ENCODE results near the gene TACC2.

Gene TACC2

DNA sequence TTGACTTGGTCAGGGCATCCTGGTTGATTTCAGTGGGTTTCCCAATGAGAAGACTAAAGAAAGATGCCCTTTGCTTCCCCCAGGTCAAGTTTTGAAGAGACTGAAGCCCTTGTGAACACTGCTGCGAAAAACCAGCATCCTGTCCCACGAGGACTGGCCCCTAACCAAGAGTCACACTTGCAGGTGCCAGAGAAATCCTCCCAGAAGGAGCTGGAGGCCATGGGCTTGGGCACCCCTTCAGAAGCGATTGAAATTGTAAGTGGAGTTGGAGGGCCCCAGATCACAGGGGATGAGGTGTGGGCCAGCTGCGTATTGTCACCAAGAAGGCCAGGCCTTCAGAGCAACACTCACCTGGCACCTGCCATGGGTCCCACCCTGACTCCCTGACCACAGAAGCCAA is 238.8 kb downstream of the TACC2 start:
- Histone ChIP-seq H3K36me3 (peaks cover 12% of the 10 kb centered on the region), H3K4me1 (peaks cover 5% of the 10 kb centered on the region), H3K4me3 (ENCODE audit: low read depth, low read length) (no peak overlapping the region), H3K27me3 (no peaks in the 10 kb centered on the region), H3K9me3 (no peaks in the 10 kb centered on the region)
- DNase-seq: no peak
- TF ChIP-seq, protein P1, sequence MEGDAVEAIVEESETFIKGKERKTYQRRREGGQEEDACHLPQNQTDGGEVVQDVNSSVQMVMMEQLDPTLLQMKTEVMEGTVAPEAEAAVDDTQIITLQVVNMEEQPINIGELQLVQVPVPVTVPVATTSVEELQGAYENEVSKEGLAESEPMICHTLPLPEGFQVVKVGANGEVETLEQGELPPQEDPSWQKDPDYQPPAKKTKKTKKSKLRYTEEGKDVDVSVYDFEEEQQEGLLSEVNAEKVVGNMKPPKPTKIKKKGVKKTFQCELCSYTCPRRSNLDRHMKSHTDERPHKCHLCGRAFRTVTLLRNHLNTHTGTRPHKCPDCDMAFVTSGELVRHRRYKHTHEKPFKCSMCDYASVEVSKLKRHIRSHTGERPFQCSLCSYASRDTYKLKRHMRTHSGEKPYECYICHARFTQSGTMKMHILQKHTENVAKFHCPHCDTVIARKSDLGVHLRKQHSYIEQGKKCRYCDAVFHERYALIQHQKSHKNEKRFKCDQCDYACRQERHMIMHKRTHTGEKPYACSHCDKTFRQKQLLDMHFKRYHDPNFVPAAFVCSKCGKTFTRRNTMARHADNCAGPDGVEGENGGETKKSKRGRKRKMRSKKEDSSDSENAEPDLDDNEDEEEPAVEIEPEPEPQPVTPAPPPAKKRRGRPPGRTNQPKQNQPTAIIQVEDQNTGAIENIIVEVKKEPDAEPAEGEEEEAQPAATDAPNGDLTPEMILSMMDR (IDR thresholded peaks at IDR 0.05; ENCODE audit: low read depth, low read length): no peak

DNA sequence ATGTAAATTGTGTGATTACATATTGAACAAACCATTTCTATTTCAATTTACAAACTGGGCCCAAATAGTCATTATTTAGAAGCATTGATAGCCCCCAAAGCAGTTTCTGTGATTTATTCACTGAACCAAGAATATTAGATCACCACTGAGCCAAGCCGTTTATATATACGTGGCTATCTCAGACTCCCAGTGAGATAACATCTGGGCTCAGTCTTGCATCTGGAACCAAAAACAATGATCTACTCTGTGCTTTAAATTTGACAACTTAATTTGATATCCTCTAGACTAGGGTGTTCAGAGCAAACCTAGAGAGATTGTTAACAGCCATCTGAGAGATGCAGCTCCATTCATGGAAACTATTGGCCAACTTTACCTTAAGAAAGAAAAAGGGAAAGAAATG is 240.7 kb downstream of the TACC2 start:
- TF ChIP-seq, protein P1 (IDR thresholded peaks at IDR 0.05; ENCODE audit: low read depth, low read length): no peak
- peaks cover 12% of the 10 kb centered on the region for H3K36me3 ChIP-seq

DNA sequence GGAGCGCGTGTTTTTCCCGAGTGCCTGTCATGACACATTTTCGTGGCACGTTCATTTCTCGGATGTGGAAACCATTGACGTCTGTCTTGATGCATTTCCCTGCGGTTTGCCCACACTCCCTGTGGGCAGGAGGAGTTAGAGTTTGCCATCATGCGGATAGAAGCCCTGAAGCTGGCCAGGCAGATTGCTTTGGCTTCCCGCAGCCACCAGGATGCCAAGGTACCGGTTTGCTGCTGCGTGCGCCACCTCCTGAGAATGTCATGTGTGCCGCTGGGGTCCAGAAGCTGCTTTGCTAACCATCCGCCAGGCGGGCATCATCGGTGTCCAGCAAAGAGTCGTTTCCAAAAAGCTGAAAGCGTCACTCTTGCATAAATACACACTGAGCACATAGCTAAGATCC is 241.3 kb downstream of the TACC2 start:
- TF ChIP-seq, protein P1 (IDR thresholded peaks at IDR 0.05; ENCODE audit: low read depth, low read length): no peak
- H3K4me1 ChIP-seq: peaks cover 25% of the 10 kb centered on the region
- H3K4me3 ChIP-seq (ENCODE audit: low read depth, low read length): no peak overlapping the region
- no peaks in the 10 kb centered on the region for H3K9me3 ChIP-seq
- H3K27me3 ChIP-seq: no peaks in the 10 kb centered on the region
- H3K36me3 ChIP-seq: peaks cover 12% of the 10 kb centered on the region
- DNase-seq: no peak

More for the DNA sequence above, 240.7 kb downstream of the TACC2 start:
- no peaks in the 10 kb centered on the region for H3K27me3 ChIP-seq
- DNase-seq: no peak
- no peak overlapping the region for H3K4me3 ChIP-seq (ENCODE audit: low read depth, low read length)
- H3K4me1 ChIP-seq: peaks cover 21% of the 10 kb centered on the region
- no peaks in the 10 kb centered on the region for H3K9me3 ChIP-seq

DNA sequence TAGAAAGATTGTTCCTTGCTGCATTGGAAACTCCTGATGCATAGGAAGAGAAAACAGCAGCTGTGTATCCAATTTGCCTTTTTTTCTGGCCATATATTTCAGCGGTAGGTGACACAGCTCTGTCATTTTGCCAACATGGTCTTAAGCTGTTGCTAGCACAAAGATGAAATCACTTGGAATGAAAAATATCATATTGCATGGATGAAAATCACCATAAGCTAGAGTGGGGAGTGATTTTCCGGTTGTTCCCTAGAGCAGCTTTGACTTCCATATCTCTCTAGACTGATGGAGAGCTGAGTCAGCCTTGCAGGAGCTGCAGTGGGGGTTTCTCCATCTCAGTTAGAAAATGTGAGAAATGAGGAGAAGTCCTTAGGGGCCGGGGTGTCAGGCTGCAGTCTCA is 243.8 kb downstream of the TACC2 start:
- Histone ChIP-seq H3K4me3 (ENCODE audit: low read depth, low read length) (no peak overlapping the region), H3K4me1 (peaks cover 36% of the 10 kb centered on the region), H3K36me3 (peaks cover 5% of the 10 kb centered on the region), H3K27me3 (no peaks in the 10 kb centered on the region), H3K9me3 (no peaks in the 10 kb centered on the region)
- DNase-seq: no peak
- TF ChIP-seq, protein P1 (IDR thresholded peaks at IDR 0.05; ENCODE audit: low read depth, low read length): no peak

DNA sequence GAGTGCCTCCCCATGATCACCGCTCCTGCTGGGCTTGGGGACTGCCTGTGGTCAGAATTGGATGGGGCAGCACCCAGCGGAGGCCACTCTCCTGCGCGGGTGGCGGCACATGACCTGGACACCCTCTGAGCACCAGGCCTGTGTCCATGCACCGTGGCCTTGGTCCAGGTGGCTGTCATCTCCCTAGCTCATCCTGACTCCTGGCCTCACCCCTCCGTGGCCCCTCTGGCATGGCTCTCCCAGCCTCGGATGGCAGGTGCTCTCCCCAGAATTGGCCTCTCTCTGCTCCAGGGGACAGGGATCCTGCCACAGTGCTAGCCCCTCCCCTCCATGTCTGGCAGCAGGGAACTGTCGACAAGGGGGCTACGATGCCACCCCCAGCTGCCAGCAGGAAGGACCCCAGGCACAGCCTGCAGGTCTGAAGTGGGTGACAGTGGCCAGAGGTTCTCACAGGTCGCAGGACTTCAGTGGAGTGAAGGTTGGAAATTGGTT is 244.9 kb downstream of the TACC2 start:
- no peaks in the 10 kb centered on the region for H3K27me3 ChIP-seq
- TF ChIP-seq, protein P1 (IDR thresholded peaks at IDR 0.05; ENCODE audit: low read depth, low read length): no peak
- peak; percentile 33 for DNase-seq
- peaks cover 40% of the 10 kb centered on the region for H3K4me1 ChIP-seq
- peaks cover 5% of the 10 kb centered on the region for H3K36me3 ChIP-seq
- H3K4me3 ChIP-seq (ENCODE audit: low read depth, low read length): no peak overlapping the region
- H3K9me3 ChIP-seq: no peaks in the 10 kb centered on the region

DNA sequence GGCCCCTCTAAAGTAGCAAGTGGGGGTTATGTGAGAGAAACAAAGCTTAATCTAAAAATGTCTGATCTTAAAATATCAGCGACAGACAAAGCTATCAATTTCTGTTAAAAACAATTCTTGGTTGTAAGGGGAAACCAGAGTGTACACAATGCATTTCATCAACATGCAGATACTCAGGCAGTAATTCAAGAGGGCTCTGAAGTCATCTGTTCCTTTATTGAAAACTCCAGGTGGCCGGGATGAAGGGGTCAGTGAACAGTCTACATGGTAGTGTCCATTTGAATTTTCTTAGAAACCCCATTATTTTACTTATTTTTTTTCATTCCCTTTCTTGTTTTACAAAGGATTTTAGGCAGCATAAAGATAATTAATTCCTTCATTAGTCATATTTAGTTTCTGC is 245.5 kb downstream of the TACC2 start:
- DNase-seq: no peak
- Histone ChIP-seq H3K4me1 (peaks cover 39% of the 10 kb centered on the region), H3K36me3 (peaks cover 5% of the 10 kb centered on the region), H3K9me3 (no peaks in the 10 kb centered on the region), H3K4me3 (ENCODE audit: low read depth, low read length) (no peak overlapping the region), H3K27me3 (no peaks in the 10 kb centered on the region)
- TF ChIP-seq, protein P1 (IDR thresholded peaks at IDR 0.05; ENCODE audit: low read depth, low read length): no peak

All from BE2C (cell line).